ENCODE results near the gene ARRB1.
A peak's percentile ranks its signal among the peaks of the same experiment; 100 is the strongest.

ARRB1 gene

GRCh38 chr11:75351541-75351790 lies at the start of gene ARRB1:
Gene ARRB1, minus strand, starts transcription at chr11:75351661. Its CDS starts 54 bp downstream, at chr11:75351607.
- peak within 1 kb of the TSS; percentile 90 for H3K27ac ChIP-seq
- peak within 1 kb of the TSS; percentile 51 for H3K4me3 ChIP-seq (ENCODE audit: low read depth, low read length)
- no peaks in the 10 kb centered on the region for H3K9me3 ChIP-seq (ENCODE audit: severe bottlenecking)
- no peaks in the 10 kb centered on the region for H3K27me3 ChIP-seq (ENCODE audit: insufficient read depth, low read depth, severe bottlenecking)
- H3K36me3 ChIP-seq, result 0 out of 2 replicates have a peak, but pooled peaks cover 3% of the 10 kb centered on the region
- DNase-seq, result no peak
- no peak for TF ChIP-seq CTCF (IDR thresholded peaks at IDR 0.05; ENCODE audit: low read depth, low read length)

GRCh38 chr11:75400146-75400865 lies 48.8 kb upstream of the ARRB1 start:
- Histone ChIP-seq H3K9me3 (ENCODE audit: severe bottlenecking) (no peaks in the 10 kb centered on the region), H3K36me3 (peaks cover 57% of the 10 kb centered on the region), H3K4me3 (ENCODE audit: low read depth, low read length) (peak overlapping the region; percentile 96), H3K27ac (peak overlapping the region; percentile 81), H3K27me3 (ENCODE audit: insufficient read depth, low read depth, severe bottlenecking) (no peaks in the 10 kb centered on the region)
- no peak for DNase-seq
- TF ChIP-seq CTCF (IDR thresholded peaks at IDR 0.05; ENCODE audit: low read depth, low read length), result no peak

- H3K4me3 ChIP-seq (ENCODE audit: low read depth, low read length), result peak within 1 kb of the TSS; percentile 96
- H3K27ac ChIP-seq, result peak within 1 kb of the TSS; percentile 81
- no peaks in the 10 kb centered on the region for H3K9me3 ChIP-seq (ENCODE audit: severe bottlenecking)
- H3K36me3 ChIP-seq, result peaks cover 49% of the 10 kb centered on the region
- H3K27me3 ChIP-seq (ENCODE audit: insufficient read depth, low read depth, severe bottlenecking), result no peaks in the 10 kb centered on the region
- peak; percentile 90 for DNase-seq
- peak; percentile 26; the same call in 1 of the 2 replicates for TF ChIP-seq CTCF (IDR thresholded peaks at IDR 0.05; ENCODE audit: low read depth, low read length)
These were observed 48.1 kb upstream of the ARRB1 start, which contains the start of gene RPS3 for GRCh38 chr11:75399344-75400145. Gene RPS3, plus strand, starts transcription at chr11:75399518. Its CDS starts 30 bp downstream, at chr11:75399548.

- peak overlapping the region; percentile 81 for H3K27ac ChIP-seq
- no peaks in the 10 kb centered on the region for H3K9me3 ChIP-seq (ENCODE audit: severe bottlenecking)
- peak; percentile 60 for DNase-seq
- H3K27me3 ChIP-seq (ENCODE audit: insufficient read depth, low read depth, severe bottlenecking), result no peaks in the 10 kb centered on the region
- peaks cover 43% of the 10 kb centered on the region for H3K36me3 ChIP-seq
- peak overlapping the region; percentile 96 for H3K4me3 ChIP-seq (ENCODE audit: low read depth, low read length)
- TF ChIP-seq CTCF (IDR thresholded peaks at IDR 0.05; ENCODE audit: low read depth, low read length), result no peak
These were observed 47.4 kb upstream of the ARRB1 start for GRCh38 chr11:75398906-75399305.

GRCh38 chr11:75394085-75394840 lies 42.8 kb upstream of the ARRB1 start:
- no peak for DNase-seq
- no peak overlapping the region for H3K27ac ChIP-seq
- no peaks in the 10 kb centered on the region for H3K27me3 ChIP-seq (ENCODE audit: insufficient read depth, low read depth, severe bottlenecking)
- no peak for TF ChIP-seq CTCF (IDR thresholded peaks at IDR 0.05; ENCODE audit: low read depth, low read length)
- no peaks in the 10 kb centered on the region for H3K36me3 ChIP-seq
- no peaks in the 10 kb centered on the region for H3K9me3 ChIP-seq (ENCODE audit: severe bottlenecking)
- no peak overlapping the region for H3K4me3 ChIP-seq (ENCODE audit: low read depth, low read length)

All from WERI-Rb-1 (cell line).